Thoracic aorta (tissue), 2 donors: ENCODE data around the gene ISM2. TPM values are rescaled to one million over a fixed set of nuclear protein-coding genes. Genes with fewer than 3 reads are reported as not detected.

Experiments used
- ATAC-seq: fragments of 150-250 bp; one replicate; pipeline ENCODE4 v1.8.0; 2017; ENCODE audit warnings: low read depth; ENCODE audit not compliant: insufficient number of reproducible peaks, low FRiP score
- DNase-seq: peaks from one replicate; pipeline ENCODE4 v3.0.0-alpha.2; 2020; ENCODE audit warnings: low spot score
- H3K27ac ChIP-seq, 2 donors: fragments of 200-600 bp; sonication (generic); 1 replicate in 1 of 2; 2 replicates in 1 of 2; pipeline ENCODE4 v1.5.1; 2016; ENCODE audit warnings: mild to moderate bottlenecking in 2 of 2, moderate library complexity in 2 of 2
- H3K27me3 ChIP-seq: fragments of 200-600 bp; sonication (generic); replicated peaks from 2 replicates; pipeline ENCODE4 v1.6.0; 2016; ENCODE audit warnings: mild to moderate bottlenecking; ENCODE audit not compliant: insufficient read depth
- H3K36me3 ChIP-seq: fragments of 200-600 bp; sonication (generic); one replicate; pipeline ENCODE4 v1.5.1; 2016
- H3K4me1 ChIP-seq, 2 donors: fragments of 200-600 bp; sonication (generic); 1 replicate in 1 of 2; 2 replicates in 1 of 2; pipeline versions ENCODE4 v1.5.1 to v1.6.0; 2016; ENCODE audit warnings: low read depth in 2 of 2, mild to moderate bottlenecking in 1 of 2; ENCODE audit not compliant: control insufficient read depth in 1 of 2
- H3K4me3 ChIP-seq: fragments of 200-600 bp; sonication (generic); 2 replicates; pipeline ENCODE4 v1.5.1; 2016; ENCODE audit warnings: mild to moderate bottlenecking
- H3K9me3 ChIP-seq: fragments of 200-600 bp; sonication (generic); 2 replicates; pipeline ENCODE4 v1.5.1; 2016
- CTCF ChIP-seq: fragments of 200-600 bp; sonication (generic); IDR thresholded peaks from one replicate; pipeline ENCODE4 v1.5.1; 2019; ENCODE audit warnings: antibody characterized with exemption
- total RNA-seq, 2 donors: library from RNA; depleted of rRNA; stranded (reverse); fragments of >200 nt; gene quantifications; one replicate each; pipeline versions ENCODE4 v1.1.0 to v1.2.3, GENCODE V29; 2016

ISM2 gene
- total RNA-seq, 2 donors from 2014 or later = not detected

GRCh38 chr14:77436042-77436441 is 62.6 kb downstream of the ISM2 start:
- Histone ChIP-seq H3K27ac (no peak overlapping the region), H3K27me3 (no peaks in the 10 kb centered on the region), H3K4me1 (no peaks in the 10 kb centered on the region), H3K36me3 (peaks cover 33% of the 10 kb centered on the region), H3K4me3 (no peak overlapping the region), H3K9me3 (no peaks in the 10 kb centered on the region)
- DNase-seq (no peak), ATAC-seq (no peak)
- no peak for TF ChIP-seq CTCF

- no peak for ATAC-seq
- Histone ChIP-seq H3K27ac (no peak overlapping the region), H3K36me3 (peaks cover 49% of the 10 kb centered on the region), H3K4me3 (no peak overlapping the region), H3K9me3 (no peaks in the 10 kb centered on the region), H3K4me1 (no peaks in the 10 kb centered on the region), H3K27me3 (no peaks in the 10 kb centered on the region)
- no peak for DNase-seq
- TF ChIP-seq CTCF = no peak
Observed at GRCh38 chr14:77426396-77426795, 72.2 kb downstream of the ISM2 start.

GRCh38 chr14:77424862-77425261 is 73.8 kb downstream of the ISM2 start:
- no peak overlapping the region for H3K4me3 ChIP-seq
- ATAC-seq (no peak), DNase-seq (no peak)
- no peak overlapping the region for H3K27ac ChIP-seq
- TF ChIP-seq CTCF = no peak
- H3K27me3 ChIP-seq = no peaks in the 10 kb centered on the region
- no peaks in the 10 kb centered on the region for H3K4me1 ChIP-seq
- peaks cover 51% of the 10 kb centered on the region for H3K36me3 ChIP-seq
- H3K9me3 ChIP-seq = peaks cover under 1% of the 10 kb centered on the region

Other genes with a start within 250 kb of the ISM2 start
- gene NGB, start 227.6 kb downstream of the ISM2 start, total RNA-seq = not detected
- 10 to 100 TPM; 15.8 to 25.0 TPM for gene POMT2, start 177.9 kb downstream of the ISM2 start, total RNA-seq
- gene GSTZ1, start 177.8 kb downstream of the ISM2 start, total RNA-seq = 10 to 100 TPM in 1 of 2 donors, 1 to 10 TPM in 1; 3.1 to 11.5 TPM
- 10 to 100 TPM; 10.0 to 12.0 TPM for gene TMED8, start 121.7 kb downstream of the ISM2 start, total RNA-seq
- gene SAMD15, start 121.4 kb downstream of the ISM2 start, total RNA-seq = under 1 TPM in 1 of 2 donors, not detected in 1; 0.14 TPM
- gene NOXRED1, start 75.3 kb downstream of the ISM2 start, total RNA-seq = under 1 TPM in 1 of 2 donors, not detected in 1; 0.92 TPM
- gene VIPAS39, start 41.2 kb downstream of the ISM2 start, total RNA-seq = 10 to 100 TPM; 20.2 to 21.0 TPM
- 100 to 1,000 TPM in 1 of 2 donors, 10 to 100 TPM in 1; 77.7 to 128 TPM for gene AHSA1, start 40.7 kb downstream of the ISM2 start, total RNA-seq
- gene SPTLC2, start 117.8 kb upstream of the ISM2 start, total RNA-seq = 10 to 100 TPM; 22.6 to 25.3 TPM
- 1 to 10 TPM; 7.2 to 7.3 TPM for gene ALKBH1, start 209.2 kb upstream of the ISM2 start, total RNA-seq
- gene SLIRP, start 209.3 kb upstream of the ISM2 start, total RNA-seq = 100 to 1,000 TPM; 260 to 347 TPM